ENCODE data around the gene ENO2. TPM values are rescaled to one million over a fixed set of nuclear protein-coding genes. Genes with fewer than 3 reads are reported as not detected.
A peak's percentile ranks its signal among the peaks of the same experiment; 100 is the strongest.

ENO2 gene
- total RNA-seq, 2 donors from 2014 or later = 234 to 858 TPM

DNA sequence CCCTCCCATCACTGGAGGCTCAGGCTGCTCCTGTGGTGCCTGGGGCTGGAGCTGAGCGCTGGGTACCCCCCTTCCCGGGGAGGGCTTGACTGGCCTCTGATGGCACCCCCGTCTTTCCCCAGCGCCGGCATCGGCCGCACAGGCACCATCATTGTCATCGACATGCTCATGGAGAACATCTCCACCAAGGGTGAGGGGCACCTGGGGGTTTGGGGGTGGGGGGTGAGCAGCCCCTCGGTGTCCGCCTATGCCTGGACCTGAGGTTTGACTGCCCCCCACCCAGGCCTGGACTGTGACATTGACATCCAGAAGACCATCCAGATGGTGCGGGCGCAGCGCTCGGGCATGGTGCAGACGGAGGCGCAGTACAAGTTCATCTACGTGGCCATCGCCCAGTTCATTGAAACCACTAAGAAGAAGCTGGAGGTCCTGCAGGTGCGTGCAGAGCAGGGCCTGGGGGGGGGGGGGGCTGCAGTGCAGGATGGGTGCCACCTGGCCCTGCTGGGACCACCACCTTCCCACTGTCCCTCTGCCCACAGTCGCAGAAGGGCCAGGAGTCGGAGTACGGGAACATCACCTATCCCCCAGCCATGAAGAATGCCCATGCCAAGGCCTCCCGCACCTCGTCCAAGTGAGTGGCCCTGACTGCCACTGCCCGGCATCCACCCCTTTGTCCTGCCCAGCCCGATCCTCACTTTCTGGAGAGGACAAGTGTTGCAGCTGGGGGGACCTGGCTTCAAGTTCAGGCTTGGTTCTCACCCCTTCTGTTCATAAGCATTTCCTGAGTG is 45.6 kb downstream of the ENO2 start:
- Mint-ChIP-seq H3K27me3 (no peaks in the 10 kb centered on the region), H3K9me3 (no peaks in the 10 kb centered on the region), H3K4me3 (peak overlapping the region; percentile 87), H3K36me3 (ENCODE audit: low read depth) (peaks cover 86% of the 10 kb centered on the region), H3K4me1 (peaks cover 47% of the 10 kb centered on the region), H3K27ac (peak overlapping the region; percentile 95)
- no peak for ATAC-seq (replicated peaks)

DNA sequence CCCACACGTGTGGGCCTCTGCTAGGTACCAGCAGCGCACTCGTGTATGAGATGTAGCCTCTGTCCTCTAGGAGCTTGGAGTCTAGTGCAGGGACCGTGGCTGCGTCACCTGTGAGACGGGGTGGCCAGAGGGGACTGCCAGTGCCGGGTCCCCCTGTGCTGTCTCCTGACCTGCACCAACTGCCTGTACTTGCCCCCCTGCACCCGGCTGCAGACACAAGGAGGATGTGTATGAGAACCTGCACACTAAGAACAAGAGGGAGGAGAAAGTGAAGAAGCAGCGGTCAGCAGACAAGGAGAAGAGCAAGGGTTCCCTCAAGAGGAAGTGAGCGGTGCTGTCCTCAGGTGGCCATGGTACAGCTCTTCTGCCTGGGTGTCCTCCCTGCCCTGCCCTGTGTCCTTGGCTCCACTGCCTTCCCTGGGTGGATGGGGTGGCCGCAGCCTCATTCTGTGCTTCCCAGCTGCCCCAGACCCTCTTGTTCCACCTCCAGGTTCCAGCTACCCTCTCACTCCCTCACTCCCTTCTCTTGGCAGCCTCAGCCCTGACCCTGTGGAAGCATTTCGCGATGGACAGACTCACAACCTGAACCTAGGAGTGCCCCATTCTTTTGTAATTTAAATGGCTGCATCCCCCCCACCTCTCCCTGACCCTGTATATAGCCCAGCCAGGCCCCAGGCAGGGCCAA is 46.4 kb downstream of the ENO2 start:
- H3K9me3 Mint-ChIP-seq = no peaks in the 10 kb centered on the region
- H3K36me3 Mint-ChIP-seq (ENCODE audit: low read depth) = peaks cover 86% of the 10 kb centered on the region
- peak; percentile 40 for ATAC-seq (replicated peaks)
- H3K4me1 Mint-ChIP-seq = peaks cover 52% of the 10 kb centered on the region
- H3K4me3 Mint-ChIP-seq = peak overlapping the region; percentile 87
- peak overlapping the region; percentile 95 for H3K27ac Mint-ChIP-seq
- H3K27me3 Mint-ChIP-seq = no peaks in the 10 kb centered on the region

DNA sequence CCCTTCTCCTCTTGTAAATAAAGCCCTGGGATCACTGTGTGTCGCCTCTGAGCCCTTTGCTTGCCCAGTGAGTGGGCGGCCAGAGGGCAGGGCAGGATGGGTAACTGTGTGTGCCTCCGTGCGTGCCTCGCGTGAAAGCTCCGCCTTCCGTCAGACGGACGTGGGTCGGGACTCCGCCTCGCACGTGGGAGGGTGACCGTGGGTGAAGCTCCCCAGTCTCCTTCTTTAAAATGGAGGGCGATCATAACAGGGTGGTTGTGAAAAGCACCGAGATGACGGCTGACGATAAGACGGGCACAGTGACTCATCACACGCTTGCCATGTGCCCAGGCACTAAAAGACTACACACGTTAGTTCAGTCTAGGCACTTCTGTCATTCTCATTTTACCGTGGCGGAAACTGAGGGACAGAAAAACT is 46.9 kb downstream of the ENO2 start:
- Mint-ChIP-seq H3K36me3 (ENCODE audit: low read depth) (peaks cover 86% of the 10 kb centered on the region), H3K27ac (peak overlapping the region; percentile 95), H3K4me3 (peak overlapping the region; percentile 87), H3K9me3 (no peaks in the 10 kb centered on the region), H3K27me3 (no peaks in the 10 kb centered on the region), H3K4me1 (peaks cover 47% of the 10 kb centered on the region)
- peak; percentile 79 for ATAC-seq (replicated peaks)

DNA sequence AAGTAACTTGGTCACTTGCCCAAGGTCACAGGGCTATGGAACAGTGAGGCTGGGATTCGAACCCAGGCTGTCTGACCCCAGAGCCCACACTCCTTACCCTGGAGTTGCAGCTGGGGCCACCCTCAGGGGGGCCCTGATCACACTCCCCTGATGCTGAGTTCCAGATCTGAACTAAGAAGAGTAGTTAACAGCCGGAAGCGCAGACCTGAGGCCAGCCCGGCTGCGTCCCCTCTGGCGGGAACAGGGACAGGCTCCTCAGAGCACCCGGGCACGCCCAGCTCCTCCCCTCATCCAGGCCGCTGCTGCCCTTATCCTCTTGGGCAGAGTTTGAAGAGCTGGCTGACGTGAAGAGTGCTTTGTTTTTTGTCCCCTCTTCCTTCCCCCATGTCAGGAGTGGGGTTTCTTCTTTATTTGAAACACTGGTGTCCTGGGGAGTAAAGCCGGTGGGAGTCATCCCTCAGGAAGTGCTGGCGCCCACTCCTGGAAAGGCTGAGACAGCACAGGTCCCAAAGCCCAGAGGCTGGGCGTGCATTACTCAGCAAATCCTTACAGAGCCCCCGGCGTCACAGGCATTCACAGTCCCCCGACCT is 47.4 kb downstream of the ENO2 start:
- peaks cover 86% of the 10 kb centered on the region for H3K36me3 Mint-ChIP-seq (ENCODE audit: low read depth)

DNA sequence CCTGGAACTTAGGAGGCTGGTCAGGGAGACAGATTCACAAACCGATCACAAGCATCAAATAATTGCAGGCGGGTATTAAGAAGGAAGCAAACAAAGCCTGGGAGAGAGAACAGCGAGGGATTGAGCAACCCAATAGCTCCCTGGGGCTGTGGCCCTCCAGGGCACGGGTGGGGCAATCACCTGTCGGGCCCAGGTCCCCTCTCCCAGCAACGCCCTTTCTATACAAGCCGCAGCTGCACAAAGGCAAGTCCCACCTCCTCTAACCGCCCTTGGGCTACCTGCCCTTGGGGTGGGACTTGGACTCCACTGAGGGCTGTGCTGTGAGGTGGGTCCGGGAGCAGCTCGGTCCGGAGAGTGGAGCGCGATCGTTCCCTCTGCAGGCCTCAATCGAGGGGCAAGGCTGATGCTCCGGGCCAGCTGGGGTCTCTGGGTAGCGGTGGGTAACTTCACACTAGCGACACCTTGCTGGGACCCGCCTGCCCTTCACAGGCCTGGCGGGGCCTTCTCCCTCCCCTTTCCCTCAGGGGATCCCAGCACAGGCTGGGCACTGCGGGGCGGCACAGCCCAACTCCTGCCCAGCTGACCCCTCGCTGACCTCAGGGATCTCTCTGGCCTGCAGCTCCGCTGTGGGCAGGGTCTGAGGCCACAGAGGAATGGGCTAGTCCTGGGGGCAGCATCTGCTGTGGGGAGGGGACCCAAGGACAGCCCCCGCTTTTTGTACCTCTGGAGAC is 48.1 kb downstream of the ENO2 start:
- Mint-ChIP-seq H3K4me3 (peak overlapping the region; percentile 87), H3K27me3 (no peaks in the 10 kb centered on the region), H3K27ac (peak overlapping the region; percentile 95), H3K4me1 (peaks cover 36% of the 10 kb centered on the region), H3K9me3 (no peaks in the 10 kb centered on the region), H3K36me3 (ENCODE audit: low read depth) (peaks cover 86% of the 10 kb centered on the region)
- no peak for ATAC-seq (replicated peaks)

More for the DNA sequence above, 47.4 kb downstream of the ENO2 start:
- no peaks in the 10 kb centered on the region for H3K27me3 Mint-ChIP-seq
- peak; percentile 29 for ATAC-seq (replicated peaks)
- H3K4me3 Mint-ChIP-seq = peak overlapping the region; percentile 87
- H3K9me3 Mint-ChIP-seq = no peaks in the 10 kb centered on the region
- H3K27ac Mint-ChIP-seq = peak overlapping the region; percentile 95
- H3K4me1 Mint-ChIP-seq = peaks cover 42% of the 10 kb centered on the region

DNA sequence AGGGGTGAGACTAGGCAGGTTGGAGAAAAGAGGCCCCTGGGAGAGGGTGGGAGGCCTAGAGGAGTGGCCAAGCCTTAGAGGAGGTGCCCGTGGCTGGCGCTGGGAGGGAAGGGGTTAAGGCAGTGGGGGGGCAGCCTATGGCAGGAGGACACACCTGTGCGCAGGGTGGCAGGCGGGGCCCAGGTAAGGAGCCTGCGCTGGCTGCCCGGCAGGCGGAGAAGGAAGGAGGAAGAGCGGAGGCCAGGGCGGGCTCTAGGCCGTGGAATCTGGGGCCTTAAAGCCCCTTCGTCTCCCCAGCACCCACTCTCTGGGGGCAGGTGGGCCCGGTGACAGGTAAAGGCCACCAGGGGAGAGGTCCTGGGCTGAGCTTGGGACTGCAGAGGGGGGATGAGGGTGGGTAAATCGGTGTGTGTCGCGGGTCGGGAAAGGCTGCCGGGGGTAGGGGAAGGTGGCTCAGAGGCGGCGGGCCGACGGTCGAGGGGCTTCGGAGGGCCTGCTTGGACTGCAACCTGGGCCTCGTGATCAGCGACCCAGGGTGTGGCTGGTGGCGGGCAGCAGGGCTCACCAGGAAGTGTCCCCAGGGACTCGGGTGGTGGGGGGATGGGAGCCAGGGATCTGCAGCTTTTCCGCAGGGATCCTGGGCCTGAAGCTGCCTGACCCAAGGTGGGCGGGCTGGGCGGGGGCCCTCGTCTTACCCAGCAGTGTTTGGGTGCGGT is 48.8 kb downstream of the ENO2 start:
- Mint-ChIP-seq H3K4me1 (peaks cover 35% of the 10 kb centered on the region), H3K27ac (no peak overlapping the region), H3K36me3 (ENCODE audit: low read depth) (peaks cover 86% of the 10 kb centered on the region), H3K4me3 (peak overlapping the region; percentile 87), H3K27me3 (no peaks in the 10 kb centered on the region), H3K9me3 (no peaks in the 10 kb centered on the region)
- no peak for ATAC-seq (replicated peaks)

DNA sequence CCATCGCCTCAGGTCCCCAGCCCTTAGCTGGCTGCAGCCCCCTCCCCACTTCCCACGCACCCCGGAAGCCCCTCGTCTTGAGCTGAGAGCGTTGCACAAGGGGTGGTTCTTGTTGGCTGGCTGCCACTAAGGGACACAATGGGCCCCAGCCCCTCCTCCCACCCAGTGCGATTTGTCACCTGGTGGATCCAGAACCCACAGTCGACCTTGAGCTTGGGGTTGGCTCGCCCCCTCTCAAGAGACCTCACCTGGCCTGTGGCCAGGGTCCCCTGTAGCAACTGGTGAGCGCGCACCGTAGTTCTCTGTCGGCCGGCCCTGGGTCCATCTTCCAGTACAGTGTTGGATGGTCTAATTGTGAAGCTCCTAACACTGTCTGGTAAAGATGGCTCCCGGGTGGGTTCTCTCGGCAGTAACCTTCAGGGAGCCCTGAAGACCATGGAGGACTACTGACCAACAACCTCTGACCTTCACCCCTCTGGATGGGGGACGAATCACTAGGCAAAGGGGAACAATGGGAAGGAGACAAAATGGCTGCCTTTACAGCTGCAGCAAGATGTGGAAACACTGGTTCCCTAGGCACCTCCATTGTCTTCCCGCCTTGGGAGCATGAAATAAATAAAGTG is 49.5 kb downstream of the ENO2 start:
- H3K27ac Mint-ChIP-seq = no peak overlapping the region
- no peak overlapping the region for H3K4me3 Mint-ChIP-seq
- no peaks in the 10 kb centered on the region for H3K9me3 Mint-ChIP-seq
- H3K36me3 Mint-ChIP-seq (ENCODE audit: low read depth) = peaks cover 86% of the 10 kb centered on the region
- peaks cover 31% of the 10 kb centered on the region for H3K4me1 Mint-ChIP-seq
- ATAC-seq (replicated peaks) = no peak
- H3K27me3 Mint-ChIP-seq = no peaks in the 10 kb centered on the region

DNA sequence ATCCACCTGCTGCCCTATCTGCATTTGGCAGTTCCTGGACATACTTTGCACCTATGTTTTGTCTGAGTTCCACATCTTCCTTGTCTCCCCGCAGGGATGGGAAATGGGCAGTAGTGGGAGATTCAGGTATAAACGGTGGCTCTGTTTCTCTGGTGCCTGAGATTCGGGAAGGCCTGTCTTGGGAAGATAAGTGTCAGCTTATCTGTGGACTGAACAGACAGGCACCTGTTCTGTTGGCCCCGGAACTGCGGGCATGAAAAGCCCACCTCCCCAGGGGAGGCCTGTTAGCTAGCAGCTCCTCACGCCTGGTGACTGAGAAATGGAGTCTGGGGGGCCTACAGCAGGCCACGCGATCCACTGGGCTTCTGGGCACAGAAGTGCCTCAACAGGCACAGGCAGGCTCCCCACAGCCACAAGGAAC is 50.2 kb downstream of the ENO2 start:
- ATAC-seq (replicated peaks) = no peak
- Mint-ChIP-seq H3K4me1 (peaks cover 29% of the 10 kb centered on the region), H3K36me3 (ENCODE audit: low read depth) (peaks cover 86% of the 10 kb centered on the region), H3K9me3 (no peaks in the 10 kb centered on the region), H3K4me3 (peak overlapping the region; percentile 51), H3K27ac (peak overlapping the region; percentile 84), H3K27me3 (no peaks in the 10 kb centered on the region)

DNA sequence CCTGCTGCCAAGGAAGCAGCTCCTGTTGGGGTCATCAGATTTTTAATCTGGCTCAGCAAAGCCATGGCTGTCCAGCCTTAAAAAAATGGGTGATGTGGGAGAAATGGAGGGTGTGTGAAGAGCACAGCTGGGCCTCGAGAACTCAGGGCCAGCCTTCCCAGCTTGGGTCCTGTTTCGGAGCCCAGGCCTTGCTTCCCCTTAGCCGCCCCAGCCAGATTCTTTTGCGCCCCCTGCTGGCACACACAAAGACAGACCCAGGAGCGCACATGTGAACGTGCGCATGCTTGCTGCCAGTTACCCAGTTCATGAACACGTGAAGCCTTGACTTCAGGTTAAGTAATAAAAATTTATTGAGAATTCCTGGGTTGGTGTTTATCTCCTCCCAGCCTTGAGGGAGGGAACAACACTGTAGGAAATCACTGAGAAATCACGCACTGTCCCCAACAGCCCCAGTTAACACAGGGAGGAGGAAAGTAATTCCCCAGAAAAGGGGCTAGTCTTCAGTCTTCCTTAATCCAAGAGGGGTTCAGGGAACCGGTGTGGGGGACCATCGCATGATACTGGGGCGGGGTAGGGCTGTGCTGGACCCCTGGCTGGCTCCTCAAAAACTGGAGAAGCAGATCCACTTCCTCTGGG is 50.8 kb downstream of the ENO2 start:
- Mint-ChIP-seq H3K4me3 (peak overlapping the region; percentile 51), H3K27me3 (no peaks in the 10 kb centered on the region), H3K9me3 (no peaks in the 10 kb centered on the region), H3K27ac (peak overlapping the region; percentile 84), H3K36me3 (ENCODE audit: low read depth) (peaks cover 86% of the 10 kb centered on the region), H3K4me1 (peaks cover 28% of the 10 kb centered on the region)
- ATAC-seq (replicated peaks) = peak; percentile 45

DNA sequence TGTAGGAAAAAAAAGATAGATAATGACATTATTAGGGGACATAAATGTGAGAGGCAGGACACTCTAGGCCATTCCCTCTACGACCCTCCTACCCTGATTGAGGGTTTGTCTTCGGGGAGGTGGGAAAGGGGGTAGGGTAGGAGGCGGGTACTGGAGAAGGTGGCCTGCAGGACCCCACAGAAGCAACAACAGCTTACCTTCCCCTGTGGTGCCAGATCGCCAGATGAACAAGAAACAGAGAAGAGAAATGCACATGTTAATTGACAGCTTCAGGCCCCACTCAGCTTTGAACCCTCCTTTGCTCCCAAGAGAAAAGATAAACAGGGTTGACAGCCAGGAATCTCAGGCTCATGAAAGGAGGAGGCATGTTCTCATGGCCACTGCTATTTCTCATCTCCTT is 51.3 kb downstream of the ENO2 start:
- H3K27ac Mint-ChIP-seq = peak overlapping the region; percentile 84
- no peaks in the 10 kb centered on the region for H3K9me3 Mint-ChIP-seq
- no peak for ATAC-seq (replicated peaks)
- no peaks in the 10 kb centered on the region for H3K27me3 Mint-ChIP-seq
- peaks cover 28% of the 10 kb centered on the region for H3K4me1 Mint-ChIP-seq
- peaks cover 86% of the 10 kb centered on the region for H3K36me3 Mint-ChIP-seq (ENCODE audit: low read depth)
- peak overlapping the region; percentile 51 for H3K4me3 Mint-ChIP-seq

DNA sequence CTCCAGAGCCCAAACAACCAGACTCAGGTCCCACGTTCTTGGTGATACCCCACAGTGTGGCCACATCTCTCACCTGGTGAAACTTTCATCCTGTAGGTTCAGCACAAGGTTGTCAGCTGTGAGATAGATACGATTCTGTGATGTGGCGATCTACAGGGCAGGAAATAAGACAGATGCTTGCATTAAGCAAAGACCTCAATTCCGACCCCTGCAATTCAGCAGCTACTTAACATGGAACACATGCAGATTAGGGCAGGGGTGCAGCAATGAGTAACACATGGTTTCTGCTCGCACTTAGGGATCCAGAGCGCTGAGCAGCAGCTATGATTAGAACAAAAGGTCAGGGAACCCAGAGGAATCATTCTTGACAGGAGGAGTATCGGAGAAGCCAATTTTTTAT is 52.0 kb downstream of the ENO2 start:
- ATAC-seq (replicated peaks) = no peak
- peak overlapping the region; percentile 84 for H3K27ac Mint-ChIP-seq
- no peaks in the 10 kb centered on the region for H3K27me3 Mint-ChIP-seq
- H3K36me3 Mint-ChIP-seq (ENCODE audit: low read depth) = peaks cover 84% of the 10 kb centered on the region
- H3K4me1 Mint-ChIP-seq = peaks cover 25% of the 10 kb centered on the region
- no peaks in the 10 kb centered on the region for H3K9me3 Mint-ChIP-seq
- H3K4me3 Mint-ChIP-seq = peak overlapping the region; percentile 51

DNA sequence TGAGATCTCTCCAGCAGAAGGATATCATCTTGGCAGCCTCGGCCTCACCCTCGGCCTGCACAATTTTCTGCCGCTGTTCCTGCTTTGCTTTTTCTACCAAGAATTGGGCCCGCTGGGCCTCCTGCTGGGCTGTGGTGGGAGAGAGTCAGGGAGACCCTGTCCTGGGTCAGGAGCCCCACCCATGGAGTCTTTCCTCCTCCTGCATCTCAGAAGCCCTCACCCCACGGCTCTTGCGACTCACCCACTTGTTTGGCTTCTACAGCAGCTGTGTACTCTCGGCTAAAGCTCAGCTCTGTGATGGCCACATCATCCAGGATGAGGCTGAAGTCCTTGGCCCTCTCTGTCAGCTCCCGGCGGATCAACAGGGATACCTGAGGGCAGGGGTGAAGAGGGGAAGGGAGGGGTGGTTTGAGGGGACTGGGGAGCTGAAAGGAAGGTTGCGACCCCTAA is 53.3 kb downstream of the ENO2 start:
- H3K27me3 Mint-ChIP-seq = no peaks in the 10 kb centered on the region
- H3K36me3 Mint-ChIP-seq (ENCODE audit: low read depth) = peaks cover 88% of the 10 kb centered on the region
- no peaks in the 10 kb centered on the region for H3K9me3 Mint-ChIP-seq
- H3K27ac Mint-ChIP-seq = no peak overlapping the region
- ATAC-seq (replicated peaks) = no peak
- peaks cover 24% of the 10 kb centered on the region for H3K4me1 Mint-ChIP-seq
- H3K4me3 Mint-ChIP-seq = no peak overlapping the region

DNA sequence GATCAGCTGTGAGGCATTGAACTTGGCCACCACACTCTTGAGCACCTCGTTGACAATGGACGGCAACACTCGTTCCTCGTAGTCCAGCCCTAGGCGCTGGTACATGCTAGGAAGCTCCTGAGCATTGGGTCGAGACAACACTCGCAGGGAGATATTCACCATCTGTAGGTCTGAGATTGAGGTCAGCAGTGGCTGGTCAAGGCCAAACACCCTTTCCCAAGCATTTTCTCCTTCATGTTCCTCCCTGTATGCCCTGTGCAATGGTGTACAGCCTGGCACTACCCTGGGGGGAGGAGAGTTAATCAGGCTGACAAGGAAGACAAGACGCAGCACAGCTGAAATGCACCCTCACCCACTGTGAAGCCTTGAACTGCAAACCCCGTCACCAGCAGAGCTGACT is 54.0 kb downstream of the ENO2 start:
- H3K9me3 Mint-ChIP-seq = no peaks in the 10 kb centered on the region
- H3K27me3 Mint-ChIP-seq = no peaks in the 10 kb centered on the region
- peak overlapping the region; percentile 93 for H3K4me3 Mint-ChIP-seq
- H3K27ac Mint-ChIP-seq = peak overlapping the region; percentile 96
- H3K36me3 Mint-ChIP-seq (ENCODE audit: low read depth) = peaks cover 95% of the 10 kb centered on the region
- no peak for ATAC-seq (replicated peaks)
- H3K4me1 Mint-ChIP-seq = peaks cover 24% of the 10 kb centered on the region

Data from activated T-helper 17 cell treated with anti-CD3 and anti-CD28 coated beads, Interleukin-2, amount 50 U/mL, for 72 hours (primary cell).